Breast epithelium (tissue), 4 donors: ENCODE measurements around the gene ST7. TPM values are rescaled to one million over a fixed set of nuclear protein-coding genes. Genes with fewer than 3 reads are reported as not detected.

Experiments
- DNase-seq, 2 donors: peaks; one replicate each; pipeline ENCODE4 v3.0.0-alpha.2; 2019; ENCODE audit warnings: low spot score in 2 of 2
- H3K27ac ChIP-seq, 2 donors: fragments of 200-600 bp; sonication (generic) in 1 of 2; one replicate each; pipeline ENCODE4 v1.5.1; 2016 to 2019; ENCODE audit warnings: mild to moderate bottlenecking in 1 of 2
- H3K27me3 ChIP-seq, 2 donors: fragments of 200-600 bp; sonication (generic) in 1 of 2; one replicate each; pipeline versions ENCODE4 v1.5.1 to v1.6.0; 2017 to 2019; ENCODE audit warnings: control low read depth in 1 of 2, mild to moderate bottlenecking in 1 of 2
- H3K36me3 ChIP-seq: fragments of 200-600 bp; one replicate; pipeline ENCODE4 v1.5.1; 2019
- H3K4me1 ChIP-seq, 2 donors: fragments of 200-600 bp; sonication (generic); one replicate each; pipeline ENCODE4 v1.5.1; 2016 to 2019; ENCODE audit warnings: control low read depth in 1 of 2
- H3K4me3 ChIP-seq, 3 donors: fragments of 200-600 bp; sonication (generic); 1 replicate in 2 of 3; 2 replicates in 1 of 3; pipeline ENCODE4 v1.5.1; 2016 to 2019; ENCODE audit warnings: mild to moderate bottlenecking in 3 of 3, moderate library complexity in 2 of 3
- H3K9me3 ChIP-seq, 2 donors: fragments of 200-600 bp; sonication (generic) in 1 of 2; one replicate each; pipeline ENCODE4 v1.5.1; 2016 to 2019; ENCODE audit warnings: control low read depth in 1 of 2
- POLR2A ChIP-seq: fragments of 450-650 bp; IDR thresholded peaks from one replicate; pipeline ENCODE4 v1.6.1; 2016; ENCODE audit warnings: antibody characterized with exemption, mild to moderate bottlenecking, moderate library complexity
- POLR2AphosphoS5 ChIP-seq, 3 donors: sonication (generic); formaldehyde crosslinking; IDR thresholded peaks; one replicate each; pipeline ENCODE4 v1.6.1; 2017; ENCODE audit warnings: antibody characterized with exemption in 3 of 3
- intact Hi-C: fragments of 100-400 bp; cut with DNase I; formaldehyde crosslinking; loops from one replicate; pipeline ENCODE4 v1.15.1; 2023; ENCODE audit warnings: low total_unique reads
- total RNA-seq, 3 donors: library from RNA; depleted of rRNA; stranded (reverse); fragments of >200 nt; gene quantifications; one replicate each; pipeline ENCODE4 v1.1.0, GENCODE V29; 2016
- TF ChIP-seq, protein P1 (sequence below), 3 donors: fragments of 450-650 bp; IDR thresholded peaks; one replicate each; pipeline ENCODE4 v1.5.1; 2016 to 2017; ENCODE audit warnings: antibody characterized with exemption in 3 of 3, mild to moderate bottlenecking in 3 of 3, moderate library complexity in 3 of 3

Gene ST7
- total RNA-seq, 3 donors from 2014 or later, result 24.3 to 41.4 (median 27.5) TPM

DNA sequence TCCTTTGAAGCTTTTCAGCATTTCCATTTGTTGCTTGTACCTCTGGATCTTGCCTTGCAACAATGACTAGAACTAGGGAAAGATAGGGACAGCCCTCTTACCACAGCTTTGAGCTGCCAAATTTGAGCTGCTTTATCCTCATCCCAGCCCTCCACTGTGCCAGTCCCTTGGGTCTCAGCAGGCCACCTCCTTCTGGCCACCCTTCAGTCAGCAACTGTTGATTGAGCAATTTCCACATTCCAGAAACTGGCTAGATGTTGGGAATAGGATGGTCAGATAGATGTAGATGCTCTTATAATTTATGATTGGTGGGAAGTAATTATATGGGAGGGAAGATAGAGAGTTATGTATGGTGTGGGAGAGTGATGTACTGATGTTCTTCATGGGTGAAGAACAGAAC, 100.1 kb downstream of the ST7 start:
- no peaks in the 10 kb centered on the region for H3K4me1 ChIP-seq
- no peak overlapping the region for H3K4me3 ChIP-seq
- no peaks in the 10 kb centered on the region for H3K9me3 ChIP-seq
- no peak for DNase-seq
- no peaks in the 10 kb centered on the region for H3K27me3 ChIP-seq
- intact Hi-C loops, result no loop called here
- TF ChIP-seq, protein P1, sequence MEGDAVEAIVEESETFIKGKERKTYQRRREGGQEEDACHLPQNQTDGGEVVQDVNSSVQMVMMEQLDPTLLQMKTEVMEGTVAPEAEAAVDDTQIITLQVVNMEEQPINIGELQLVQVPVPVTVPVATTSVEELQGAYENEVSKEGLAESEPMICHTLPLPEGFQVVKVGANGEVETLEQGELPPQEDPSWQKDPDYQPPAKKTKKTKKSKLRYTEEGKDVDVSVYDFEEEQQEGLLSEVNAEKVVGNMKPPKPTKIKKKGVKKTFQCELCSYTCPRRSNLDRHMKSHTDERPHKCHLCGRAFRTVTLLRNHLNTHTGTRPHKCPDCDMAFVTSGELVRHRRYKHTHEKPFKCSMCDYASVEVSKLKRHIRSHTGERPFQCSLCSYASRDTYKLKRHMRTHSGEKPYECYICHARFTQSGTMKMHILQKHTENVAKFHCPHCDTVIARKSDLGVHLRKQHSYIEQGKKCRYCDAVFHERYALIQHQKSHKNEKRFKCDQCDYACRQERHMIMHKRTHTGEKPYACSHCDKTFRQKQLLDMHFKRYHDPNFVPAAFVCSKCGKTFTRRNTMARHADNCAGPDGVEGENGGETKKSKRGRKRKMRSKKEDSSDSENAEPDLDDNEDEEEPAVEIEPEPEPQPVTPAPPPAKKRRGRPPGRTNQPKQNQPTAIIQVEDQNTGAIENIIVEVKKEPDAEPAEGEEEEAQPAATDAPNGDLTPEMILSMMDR (IDR thresholded peaks at IDR 0.05), result no peak
- TF ChIP-seq POLR2A, result no peak
- TF ChIP-seq POLR2AphosphoS5 (IDR thresholded peaks at IDR 0.05), result no peak
- H3K27ac ChIP-seq, result no peak overlapping the region
- H3K36me3 ChIP-seq, result no peaks in the 10 kb centered on the region

DNA sequence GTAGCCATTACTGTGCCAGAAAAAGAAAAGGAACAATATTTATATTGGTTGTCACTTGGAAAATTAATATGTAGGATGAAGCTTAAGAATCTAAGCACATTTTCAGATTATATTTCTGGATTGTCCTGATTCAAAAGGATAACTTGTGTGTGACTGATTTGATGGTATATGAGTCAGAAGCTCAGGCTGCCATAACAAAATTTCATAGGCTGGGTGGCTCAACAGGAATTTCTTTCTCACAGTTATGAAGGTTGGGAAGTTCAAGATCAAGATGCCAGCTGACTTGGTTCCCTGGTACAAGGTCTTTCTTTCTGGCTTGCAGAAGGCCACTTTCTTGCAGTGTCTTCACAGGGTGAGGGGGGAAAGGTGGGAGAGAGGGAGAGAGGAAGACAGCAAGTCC, 108.5 kb downstream of the ST7 start:
- no peak for DNase-seq
- Histone ChIP-seq H3K9me3 (no peaks in the 10 kb centered on the region), H3K4me1 (no peaks in the 10 kb centered on the region), H3K36me3 (no peaks in the 10 kb centered on the region), H3K27me3 (no peaks in the 10 kb centered on the region), H3K4me3 (no peak overlapping the region), H3K27ac (no peak overlapping the region)
- TF ChIP-seq POLR2AphosphoS5 (IDR thresholded peaks at IDR 0.05) (no peak), POLR2A (no peak)
- TF ChIP-seq, protein P1 (IDR thresholded peaks at IDR 0.05), result no peak
- intact Hi-C loops, result no loop called here

- Histone ChIP-seq H3K27ac (no peak overlapping the region), H3K27me3 (no peaks in the 10 kb centered on the region), H3K4me3 (no peak overlapping the region), H3K4me1 (no peaks in the 10 kb centered on the region), H3K36me3 (no peaks in the 10 kb centered on the region), H3K9me3 (no peaks in the 10 kb centered on the region)
- DNase-seq, result no peak
- intact Hi-C loops, result no loop called here
- no peak for TF ChIP-seq POLR2A
- TF ChIP-seq, protein P1 (IDR thresholded peaks at IDR 0.05), result no peak
- no peak for TF ChIP-seq POLR2AphosphoS5 (IDR thresholded peaks at IDR 0.05)
These were observed 109.0 kb downstream of the ST7 start for GRCh38 chr7:117062300-117062699.

- Histone ChIP-seq H3K4me3 (no peak overlapping the region), H3K27ac (no peak overlapping the region), H3K27me3 (no peaks in the 10 kb centered on the region), H3K4me1 (no peaks in the 10 kb centered on the region), H3K9me3 (no peaks in the 10 kb centered on the region), H3K36me3 (no peaks in the 10 kb centered on the region)
- intact Hi-C loops, result no loop called here
- TF ChIP-seq POLR2AphosphoS5 (IDR thresholded peaks at IDR 0.05) (no peak), POLR2A (no peak)
- TF ChIP-seq, protein P1 (IDR thresholded peaks at IDR 0.05), result no peak
- DNase-seq, result no peak
These were observed 111.4 kb downstream of the ST7 start for GRCh38 chr7:117064688-117065087.

- H3K4me3 ChIP-seq, result no peak overlapping the region
- H3K4me1 ChIP-seq, result no peaks in the 10 kb centered on the region
- TF ChIP-seq, protein P1 (IDR thresholded peaks at IDR 0.05), result no peak
- TF ChIP-seq POLR2AphosphoS5 (IDR thresholded peaks at IDR 0.05), result no peak
- no peak for TF ChIP-seq POLR2A
- H3K27ac ChIP-seq, result no peak overlapping the region
- intact Hi-C loops, result no loop called here
- H3K36me3 ChIP-seq, result no peaks in the 10 kb centered on the region
- no peaks in the 10 kb centered on the region for H3K27me3 ChIP-seq
- H3K9me3 ChIP-seq, result no peaks in the 10 kb centered on the region
- DNase-seq, result no peak
These were observed 112.4 kb downstream of the ST7 start for GRCh38 chr7:117065571-117066150.
